ENCODE results near the gene GABRB2.
"Not testable (repeated sequence)": the region's sequence is repeated elsewhere in the genome, so short reads cannot be mapped to it uniquely, and the experiment has no call there.

Gene GABRB2

DNA sequence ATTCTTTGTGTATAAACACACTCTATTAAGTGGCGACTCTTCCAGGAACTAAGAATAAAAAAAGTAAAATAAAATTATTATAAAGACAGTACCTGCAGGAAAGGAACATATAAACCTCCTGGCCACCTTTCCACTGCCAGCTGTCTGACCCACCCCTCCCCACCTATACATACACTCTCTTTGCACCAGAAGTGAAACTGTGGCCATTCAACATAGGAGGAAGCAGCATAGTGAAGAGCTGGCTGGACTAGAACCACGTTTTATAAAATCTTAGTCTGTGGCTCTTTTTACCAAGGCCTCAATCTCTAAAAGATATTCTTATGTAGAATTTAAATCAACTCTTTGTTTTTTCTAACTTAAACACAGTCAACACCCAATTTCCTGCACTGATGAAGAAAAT, 289.6 kb downstream of the GABRB2 start:
- no peak overlapping the region for H3K4me3 ChIP-seq (ENCODE audit: low read depth, low read length)

DNA sequence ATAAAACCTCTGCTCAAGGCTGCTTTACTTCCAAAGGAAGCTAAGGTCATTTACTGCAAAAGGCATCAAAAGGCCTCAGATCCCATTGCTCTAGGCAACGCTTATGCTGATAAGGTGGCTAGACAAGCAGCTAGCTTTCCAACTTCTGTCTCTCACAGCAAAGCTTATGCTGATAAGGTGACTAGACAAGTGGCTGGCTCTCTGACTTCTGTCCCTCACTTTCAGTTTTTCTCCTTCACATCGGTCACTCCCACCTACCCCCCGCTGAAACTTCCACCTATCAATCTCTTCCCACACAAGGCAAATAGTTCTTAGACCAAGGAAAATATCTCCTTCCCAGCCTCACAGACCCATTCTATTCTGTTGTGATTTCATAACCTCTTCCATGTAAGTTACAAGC, 293.6 kb downstream of the GABRB2 start:
- not testable (repeated sequence) for H3K4me3 ChIP-seq (ENCODE audit: low read depth, low read length)

DNA sequence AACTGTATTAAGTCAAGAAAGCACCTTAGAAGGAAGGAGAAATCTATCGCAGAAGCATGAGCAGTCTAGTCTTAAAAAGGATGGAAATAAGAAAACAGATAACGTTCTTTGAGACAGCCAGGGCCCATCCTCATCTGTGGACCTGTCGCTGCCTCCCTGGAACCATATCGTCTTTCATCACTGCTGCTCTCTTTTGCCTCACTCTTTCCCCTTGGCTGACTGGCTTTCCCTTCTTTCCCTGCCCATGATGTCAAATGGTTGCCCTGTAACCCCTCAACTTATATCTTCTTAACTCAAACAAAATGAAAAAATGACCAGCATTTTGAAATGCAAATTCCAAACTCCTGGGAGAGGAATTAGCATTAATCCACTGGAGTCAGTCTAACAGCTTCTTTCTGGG, 299.8 kb downstream of the GABRB2 start:
- H3K4me3 ChIP-seq (ENCODE audit: low read depth, low read length) = no peak overlapping the region

DNA sequence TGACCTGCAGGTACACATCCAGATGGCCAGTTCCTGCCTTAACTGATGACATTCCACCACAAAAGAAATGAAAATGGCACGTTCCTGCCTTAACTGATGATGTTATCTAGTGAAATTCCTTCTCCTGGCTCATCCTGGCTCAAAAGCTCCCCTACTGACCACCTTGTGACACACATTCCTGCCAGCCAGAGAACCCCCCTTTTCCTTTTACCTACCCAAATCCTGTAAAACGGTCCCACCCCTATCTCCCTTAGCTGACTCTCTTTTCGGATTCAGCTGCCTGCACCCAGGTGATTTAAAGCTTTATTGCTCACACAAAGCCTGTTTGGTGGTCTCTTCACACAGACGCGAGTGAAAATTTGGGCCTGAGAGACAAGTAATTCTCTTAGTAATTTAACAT, 300.7 kb downstream of the GABRB2 start:
- not testable (repeated sequence) for H3K4me3 ChIP-seq (ENCODE audit: low read depth, low read length)

All from iPS-11a (cell line).